ENCODE measurements around the gene NXN.
"Not testable (repeated sequence)": the region's sequence is repeated elsewhere in the genome, so short reads cannot be mapped to it uniquely, and the experiment has no call there.

Gene NXN

GRCh38 chr17:880443-881269, 98.9 kb downstream of the NXN start:
- no peak overlapping the region for H3K27ac ChIP-seq
- TF ChIP-seq ZFX (IDR thresholded peaks at IDR 0.05) (no peak), CTCF (conservative IDR thresholded peaks at IDR 0.05) (no peak)

- TF ChIP-seq ZFX (IDR thresholded peaks at IDR 0.05) (no peak), CTCF (conservative IDR thresholded peaks at IDR 0.05) (no peak; the same call in 1 of the 2 replicates)
- peak overlapping the region; percentile 19 for H3K27ac ChIP-seq
Observed at GRCh38 chr17:879546-880442, 99.8 kb downstream of the NXN start.

GRCh38 chr17:877630-878029, 101.9 kb downstream of the NXN start:
- no peak for TF ChIP-seq CTCF (conservative IDR thresholded peaks at IDR 0.05)
- TF ChIP-seq ZFX (IDR thresholded peaks at IDR 0.05), result no peak
- H3K27ac ChIP-seq, result no peak overlapping the region

- no peak overlapping the region for H3K27ac ChIP-seq
- TF ChIP-seq CTCF (conservative IDR thresholded peaks at IDR 0.05) (no peak), ZFX (IDR thresholded peaks at IDR 0.05) (no peak)
Observed at GRCh38 chr17:876272-876671, 103.3 kb downstream of the NXN start.

- H3K27ac ChIP-seq, result not testable (repeated sequence)
Observed at GRCh38 chr17:874590-874989, 105.0 kb downstream of the NXN start.

GRCh38 chr17:872855-873254, 106.7 kb downstream of the NXN start:
- no peak overlapping the region for H3K27ac ChIP-seq
- TF ChIP-seq CTCF (conservative IDR thresholded peaks at IDR 0.05) (no peak), ZFX (IDR thresholded peaks at IDR 0.05) (no peak)

GRCh38 chr17:871751-872519, 107.6 kb downstream of the NXN start:
- H3K27ac ChIP-seq, result no peak overlapping the region
- TF ChIP-seq CTCF (conservative IDR thresholded peaks at IDR 0.05) (no peak), ZFX (IDR thresholded peaks at IDR 0.05) (no peak)

Data from C4-2B (cell line).